HG03442 (cell line): Measurements from ENCODE around the gene ACSS1.

Experiments
- ATAC-seq: cut with Tn5 transposase; IDR thresholded peaks from one replicate; pipeline ENCODE4 v1.9.1; 2021; ENCODE audit warnings: mild to moderate bottlenecking, moderate library complexity; ENCODE audit not compliant: unreplicated experiment

Gene ACSS1

GRCh38 chr20:24996449-24997377, 61.2 kb downstream of the ACSS1 start:
- ATAC-seq: no peak

GRCh38 chr20:24995741-24996448, 62.0 kb downstream of the ACSS1 start:
- ATAC-seq: no peak

- no peak for ATAC-seq
Measured at GRCh38 chr20:24994470-24995368, 63.2 kb downstream of the ACSS1 start.

GRCh38 chr20:24994186-24994465, 63.8 kb downstream of the ACSS1 start:
- ATAC-seq: no peak

- no peak for ATAC-seq
Measured at GRCh38 chr20:24993337-24994185, 64.4 kb downstream of the ACSS1 start.

- ATAC-seq: peak; percentile 95
Measured at GRCh38 chr20:24992487-24993205, 65.3 kb downstream of the ACSS1 start, which contains the start of gene APMAP. Gene APMAP (minus strand): TSS chr20:24992751. CDS start chr20:24992688, 63 bp downstream.

- peak; percentile 17 for ATAC-seq
Measured at GRCh38 chr20:24991897-24992486, 65.9 kb downstream of the ACSS1 start.

GRCh38 chr20:24990810-24991252, 67.1 kb downstream of the ACSS1 start:
- no peak for ATAC-seq

- no peak for ATAC-seq
Measured at GRCh38 chr20:24989162-24989561, 68.8 kb downstream of the ACSS1 start.

GRCh38 chr20:24987873-24988835, 69.8 kb downstream of the ACSS1 start:
- ATAC-seq: no peak

- no peak for ATAC-seq
Measured at GRCh38 chr20:24987244-24987643, 70.7 kb downstream of the ACSS1 start.

GRCh38 chr20:24986436-24987015, 71.4 kb downstream of the ACSS1 start:
- ATAC-seq: no peak

GRCh38 chr20:24985802-24986201, 72.1 kb downstream of the ACSS1 start:
- ATAC-seq: no peak

- no peak for ATAC-seq
Measured at GRCh38 chr20:24984961-24985640, 72.8 kb downstream of the ACSS1 start.

GRCh38 chr20:24983896-24984295, 74.0 kb downstream of the ACSS1 start:
- no peak for ATAC-seq

- ATAC-seq: no peak
Measured at GRCh38 chr20:24981790-24982189, 76.1 kb downstream of the ACSS1 start.

- no peak for ATAC-seq
Measured at GRCh38 chr20:24981282-24981681, 76.7 kb downstream of the ACSS1 start.
